GM13977 (cell line): ENCODE results near the gene SMYD3.

Experiments
- DNase-seq: peaks from one replicate; pipeline ENCODE4 v3.0.0; 2012; ENCODE audit warnings: low spot score
- in situ Hi-C: fragments of 300-500 bp; cut with MboI; formaldehyde crosslinking; loops from one replicate; pipeline ENCODE4 v1.12.0; 2022; ENCODE audit warnings: low sequenced_read_pairs, low pct_unique_long_range_greater_than_20kb, mixed read lengths, inconsistent platforms; ENCODE audit not compliant: unreplicated experiment
- TF ChIP-seq, protein P1 (sequence below): IDR thresholded peaks from 2 replicates; pipeline ENCODE4 v1.5.1; 2012; ENCODE audit warnings: mild to moderate bottlenecking, control low read depth; ENCODE audit not compliant: insufficient read depth; ENCODE audit errors: extremely low read depth, missing control alignments

Gene SMYD3

GRCh38 chr1:245995474-245995873, 511.6 kb downstream of the SMYD3 start:
- DNase-seq = no peak
- in situ Hi-C loops = no loop called here
- TF ChIP-seq, protein P1, sequence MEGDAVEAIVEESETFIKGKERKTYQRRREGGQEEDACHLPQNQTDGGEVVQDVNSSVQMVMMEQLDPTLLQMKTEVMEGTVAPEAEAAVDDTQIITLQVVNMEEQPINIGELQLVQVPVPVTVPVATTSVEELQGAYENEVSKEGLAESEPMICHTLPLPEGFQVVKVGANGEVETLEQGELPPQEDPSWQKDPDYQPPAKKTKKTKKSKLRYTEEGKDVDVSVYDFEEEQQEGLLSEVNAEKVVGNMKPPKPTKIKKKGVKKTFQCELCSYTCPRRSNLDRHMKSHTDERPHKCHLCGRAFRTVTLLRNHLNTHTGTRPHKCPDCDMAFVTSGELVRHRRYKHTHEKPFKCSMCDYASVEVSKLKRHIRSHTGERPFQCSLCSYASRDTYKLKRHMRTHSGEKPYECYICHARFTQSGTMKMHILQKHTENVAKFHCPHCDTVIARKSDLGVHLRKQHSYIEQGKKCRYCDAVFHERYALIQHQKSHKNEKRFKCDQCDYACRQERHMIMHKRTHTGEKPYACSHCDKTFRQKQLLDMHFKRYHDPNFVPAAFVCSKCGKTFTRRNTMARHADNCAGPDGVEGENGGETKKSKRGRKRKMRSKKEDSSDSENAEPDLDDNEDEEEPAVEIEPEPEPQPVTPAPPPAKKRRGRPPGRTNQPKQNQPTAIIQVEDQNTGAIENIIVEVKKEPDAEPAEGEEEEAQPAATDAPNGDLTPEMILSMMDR = no peak

DNA sequence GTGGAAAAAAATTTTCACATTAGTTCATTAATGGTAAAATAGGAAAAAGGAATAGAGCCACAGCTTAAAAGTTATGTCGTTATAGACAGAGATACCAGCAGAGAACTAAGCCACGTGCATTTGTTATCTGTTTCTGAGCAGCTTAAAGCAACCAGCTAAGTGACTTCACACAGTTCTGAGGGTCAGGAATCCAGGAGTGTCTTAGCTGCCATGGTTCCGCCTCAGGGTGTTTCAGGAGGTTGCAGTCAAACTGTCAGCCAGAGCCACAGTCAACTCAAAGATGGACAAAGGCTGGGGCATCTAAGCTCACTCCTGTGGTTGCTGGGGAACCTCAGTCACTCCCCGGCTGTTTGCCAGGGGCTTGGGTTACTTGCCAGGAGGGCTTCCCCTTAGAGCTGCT, 515.8 kb downstream of the SMYD3 start:
- in situ Hi-C loops = no loop called here
- TF ChIP-seq, protein P1 = no peak
- no peak for DNase-seq

- TF ChIP-seq, protein P1 = no peak
- in situ Hi-C loops = no loop called here
- DNase-seq = no peak
Observed at GRCh38 chr1:245990315-245991022, 516.6 kb downstream of the SMYD3 start.

- in situ Hi-C loops = no loop called here
- TF ChIP-seq, protein P1 = no peak
- DNase-seq = no peak
Observed at GRCh38 chr1:245988393-245989078, 518.5 kb downstream of the SMYD3 start.

DNA sequence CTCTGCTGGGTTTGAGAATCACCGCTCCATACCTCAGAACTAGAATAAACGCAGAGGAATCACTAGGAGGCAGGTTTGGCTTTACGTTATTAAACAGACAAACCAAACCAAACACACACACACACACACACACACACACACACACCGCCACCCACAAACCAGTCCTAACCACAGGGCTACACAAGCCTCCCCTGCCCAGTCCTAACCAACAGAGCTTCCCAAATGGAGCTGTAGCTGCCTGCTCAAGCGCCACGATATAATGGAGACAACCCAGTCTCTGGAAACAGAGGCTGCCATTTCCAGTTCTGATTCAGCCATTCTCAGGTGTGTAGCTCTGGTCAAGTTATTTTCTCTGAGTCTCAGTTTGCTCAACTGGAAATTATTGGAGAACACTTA, 519.1 kb downstream of the SMYD3 start:
- no peak for DNase-seq
- in situ Hi-C loops = no loop called here
- TF ChIP-seq, protein P1 = no peak

DNA sequence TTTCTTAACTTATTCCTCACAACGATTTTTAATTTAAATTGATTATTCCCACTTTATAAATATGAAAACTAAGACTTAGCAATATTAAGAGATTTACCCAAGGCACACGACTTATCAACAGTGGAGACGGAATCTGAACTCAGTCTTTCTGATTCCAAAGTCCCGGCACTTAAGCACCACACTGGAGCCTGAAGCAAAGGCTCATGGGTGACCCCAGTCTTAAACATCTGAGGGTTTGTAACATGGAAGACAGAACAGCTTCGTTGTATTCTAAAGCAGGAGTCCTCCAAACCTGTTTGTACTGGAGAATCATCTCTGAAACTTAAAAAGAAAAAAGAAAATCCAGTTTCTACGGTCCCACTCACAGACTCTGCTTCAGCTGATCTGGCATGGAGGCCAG, 519.5 kb downstream of the SMYD3 start:
- in situ Hi-C loops = no loop called here
- TF ChIP-seq, protein P1 = no peak
- DNase-seq = no peak
